Skeletal muscle tissue (tissue), 4 donors: ENCODE measurements around the gene MICAL2. TPM values are rescaled to one million over a fixed set of nuclear protein-coding genes. Genes with fewer than 3 reads are reported as not detected.

ENCODE experiments used
- H3K27ac ChIP-seq: one replicate; pipeline ENCODE4 v1.7.0; 2013; ENCODE audit warnings: mild to moderate bottlenecking, low read depth, low read length, inconsistent platforms
- H3K27me3 ChIP-seq, 3 donors: one replicate each; pipeline ENCODE4 v1.7.0; 2013; ENCODE audit warnings: low read length in 3 of 3; ENCODE audit not compliant: control insufficient read depth in 3 of 3, insufficient read depth in 3 of 3
- H3K36me3 ChIP-seq, 3 donors: one replicate each; pipeline ENCODE4 v1.7.0; 2013; ENCODE audit warnings: low read length in 3 of 3; ENCODE audit not compliant: control insufficient read depth in 3 of 3, insufficient read depth in 3 of 3
- H3K4me1 ChIP-seq, 3 donors: one replicate each; pipeline ENCODE4 v1.7.0; 2013; ENCODE audit warnings: low read length in 3 of 3, mild to moderate bottlenecking in 3 of 3; ENCODE audit not compliant: control insufficient read depth in 3 of 3, insufficient read depth in 3 of 3
- H3K4me3 ChIP-seq, 3 donors: one replicate each; pipeline ENCODE4 v1.7.0; 2013; ENCODE audit warnings: low read length in 3 of 3
- H3K9ac ChIP-seq, 3 donors: one replicate each; pipeline ENCODE4 v1.7.0; 2013; ENCODE audit warnings: low read length in 3 of 3, mild to moderate bottlenecking in 3 of 3, moderate library complexity in 2 of 3, low read depth in 1 of 3
- H3K9me3 ChIP-seq, 3 donors: one replicate each; pipeline ENCODE4 v1.7.0; 2013; ENCODE audit warnings: low read length in 3 of 3; ENCODE audit not compliant: control insufficient read depth in 3 of 3
- total RNA-seq: library from RNA; depleted of rRNA; stranded (reverse); fragments of >200 nt; gene quantifications from one replicate; pipeline ENCODE4 v1.2.3, GENCODE V29; 2014
- donor health status: Osteomylitis.

The MICAL2 gene
- total RNA-seq, 1 donor from 2014 or later, result 35.5 TPM

DNA sequence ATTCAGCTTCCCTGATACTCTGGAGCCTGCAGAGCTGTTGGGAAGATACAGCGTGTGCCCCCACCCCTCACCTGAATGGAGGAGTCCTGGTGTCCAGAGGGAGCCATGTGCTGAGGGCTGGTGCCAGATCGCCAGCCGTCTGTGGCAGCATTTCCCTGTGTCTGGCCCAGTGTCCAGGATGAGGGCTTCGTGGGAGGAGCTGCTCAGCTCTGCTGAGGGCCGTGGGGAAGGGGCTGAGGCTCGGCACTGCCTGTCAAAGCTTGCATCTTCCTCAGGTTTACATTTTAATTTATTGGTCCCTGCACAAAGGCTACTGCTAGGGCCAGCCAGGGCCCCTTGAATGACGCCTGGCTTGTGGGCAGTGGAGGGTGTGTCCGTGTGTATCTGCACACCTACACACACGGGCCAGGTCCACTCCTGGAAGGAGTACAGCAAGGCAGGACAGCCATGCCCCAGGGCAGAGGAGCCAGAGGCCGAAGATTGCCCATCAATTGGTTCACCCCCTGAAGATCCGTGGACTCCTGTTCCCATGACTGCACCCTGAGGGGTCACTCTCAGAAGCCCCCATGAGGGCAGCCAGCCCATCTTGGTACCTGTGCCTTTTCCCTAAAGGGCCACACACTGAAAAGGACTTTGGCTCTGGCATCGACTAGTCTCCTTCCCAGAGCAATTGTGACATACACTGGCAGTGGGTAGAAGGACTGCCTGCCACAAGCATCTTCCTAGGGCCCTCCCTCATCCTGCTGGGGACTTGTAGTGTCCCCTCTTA, 159.2 kb downstream of the MICAL2 start:
- Histone ChIP-seq H3K9me3 (no peaks in the 10 kb centered on the region), H3K27me3 (no peaks in the 10 kb centered on the region), H3K4me1 (peaks cover 0 to 2% (median 0%) of the 10 kb centered on the region in 3 donors), H3K36me3 (no peaks in the 10 kb centered on the region), H3K9ac (no peak overlapping the region), H3K27ac (no peak overlapping the region), H3K4me3 (no peak overlapping the region)

DNA sequence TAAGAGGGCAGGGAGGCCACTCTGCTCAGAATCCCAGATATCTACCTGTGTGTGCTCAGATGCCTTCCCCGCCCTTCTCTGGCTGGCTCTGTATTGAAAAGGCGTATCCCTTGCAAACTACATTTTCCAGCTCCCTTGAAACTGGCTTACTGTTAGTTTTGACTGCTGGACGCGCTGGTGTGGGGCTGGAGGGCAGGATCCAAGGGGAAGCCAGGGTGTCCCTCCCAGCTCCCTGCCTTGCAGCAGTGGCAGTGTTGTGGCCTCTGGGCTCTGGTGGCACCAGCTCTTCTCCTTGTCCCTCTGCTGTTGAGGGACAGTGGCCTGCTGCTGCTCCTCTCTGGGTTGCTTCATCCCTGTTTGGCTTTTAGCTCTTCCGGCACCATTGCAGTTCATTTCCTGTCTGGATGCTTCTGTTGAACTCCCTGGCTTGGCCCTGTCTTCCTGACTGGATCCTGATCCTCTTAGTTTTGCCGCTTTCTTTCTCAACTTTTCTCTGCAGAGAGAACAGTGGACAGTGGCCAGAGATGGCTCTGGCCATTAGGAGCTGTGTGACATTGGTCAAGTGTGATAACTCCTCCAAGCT, 159.9 kb downstream of the MICAL2 start:
- peaks cover 0 to 2% (median 0%) of the 10 kb centered on the region in 3 donors for H3K4me1 ChIP-seq
- H3K27ac ChIP-seq, result no peak overlapping the region
- H3K9ac ChIP-seq, result no peak overlapping the region
- H3K36me3 ChIP-seq, result no peaks in the 10 kb centered on the region
- H3K4me3 ChIP-seq, result no peak overlapping the region
- no peaks in the 10 kb centered on the region for H3K9me3 ChIP-seq
- no peaks in the 10 kb centered on the region for H3K27me3 ChIP-seq

DNA sequence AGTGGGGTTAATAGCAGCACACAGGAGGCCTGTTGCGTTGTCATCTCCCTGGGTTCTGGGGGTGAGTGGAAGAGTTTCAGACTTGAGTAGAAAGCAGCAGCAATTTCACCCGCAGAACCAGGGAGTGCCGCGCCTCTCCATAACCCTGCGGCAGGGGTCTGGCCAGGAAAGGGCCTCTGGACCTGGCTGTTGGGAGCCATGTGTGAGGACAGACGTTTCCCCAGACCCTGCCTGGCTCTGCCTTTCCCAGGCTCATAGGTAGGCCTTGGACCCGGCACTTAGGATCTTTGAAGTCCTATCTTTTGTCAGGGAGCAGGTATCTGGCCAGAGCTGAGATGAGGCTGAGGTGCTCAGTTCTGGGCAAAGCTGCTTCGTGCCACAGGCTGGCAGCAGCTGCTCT, 160.4 kb downstream of the MICAL2 start:
- no peaks in the 10 kb centered on the region for H3K27me3 ChIP-seq
- H3K27ac ChIP-seq, result no peak overlapping the region
- peaks cover 0 to 2% (median 0%) of the 10 kb centered on the region in 3 donors for H3K4me1 ChIP-seq
- no peaks in the 10 kb centered on the region for H3K9me3 ChIP-seq
- H3K4me3 ChIP-seq, result no peak overlapping the region
- H3K36me3 ChIP-seq, result no peaks in the 10 kb centered on the region
- H3K9ac ChIP-seq, result no peak overlapping the region

DNA sequence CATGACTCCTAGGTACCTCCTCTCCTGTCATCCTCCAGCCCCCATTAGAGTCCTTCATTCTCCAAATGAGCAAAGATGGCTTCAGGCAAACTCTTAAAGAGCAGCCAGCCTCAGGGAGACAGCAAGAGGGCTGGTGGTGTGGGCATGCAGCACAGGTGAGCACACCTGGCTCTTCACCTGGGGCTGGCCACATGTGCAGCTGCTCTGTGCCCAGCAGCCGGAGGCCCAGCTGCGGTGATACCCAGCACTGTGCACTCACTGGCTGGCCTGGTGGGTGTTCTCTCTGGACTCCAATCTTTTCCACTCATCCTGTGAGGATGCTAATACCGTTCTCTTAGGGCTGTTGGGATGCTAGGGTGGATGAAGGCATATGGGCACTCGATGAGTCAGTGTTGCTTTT, 160.9 kb downstream of the MICAL2 start:
- H3K4me1 ChIP-seq, result peaks cover 0 to 2% (median 0%) of the 10 kb centered on the region in 3 donors
- no peaks in the 10 kb centered on the region for H3K9me3 ChIP-seq
- no peak overlapping the region for H3K9ac ChIP-seq
- no peaks in the 10 kb centered on the region for H3K27me3 ChIP-seq
- no peak overlapping the region for H3K27ac ChIP-seq
- no peak overlapping the region for H3K4me3 ChIP-seq
- H3K36me3 ChIP-seq, result no peaks in the 10 kb centered on the region

GRCh38 chr11:12271826-12272366, 161.5 kb downstream of the MICAL2 start:
- Histone ChIP-seq H3K27me3 (no peaks in the 10 kb centered on the region), H3K9me3 (no peaks in the 10 kb centered on the region), H3K4me1 (peaks cover 0 to 2% (median 0%) of the 10 kb centered on the region in 3 donors), H3K27ac (no peak overlapping the region), H3K4me3 (no peak overlapping the region), H3K9ac (no peak overlapping the region), H3K36me3 (no peaks in the 10 kb centered on the region)

DNA sequence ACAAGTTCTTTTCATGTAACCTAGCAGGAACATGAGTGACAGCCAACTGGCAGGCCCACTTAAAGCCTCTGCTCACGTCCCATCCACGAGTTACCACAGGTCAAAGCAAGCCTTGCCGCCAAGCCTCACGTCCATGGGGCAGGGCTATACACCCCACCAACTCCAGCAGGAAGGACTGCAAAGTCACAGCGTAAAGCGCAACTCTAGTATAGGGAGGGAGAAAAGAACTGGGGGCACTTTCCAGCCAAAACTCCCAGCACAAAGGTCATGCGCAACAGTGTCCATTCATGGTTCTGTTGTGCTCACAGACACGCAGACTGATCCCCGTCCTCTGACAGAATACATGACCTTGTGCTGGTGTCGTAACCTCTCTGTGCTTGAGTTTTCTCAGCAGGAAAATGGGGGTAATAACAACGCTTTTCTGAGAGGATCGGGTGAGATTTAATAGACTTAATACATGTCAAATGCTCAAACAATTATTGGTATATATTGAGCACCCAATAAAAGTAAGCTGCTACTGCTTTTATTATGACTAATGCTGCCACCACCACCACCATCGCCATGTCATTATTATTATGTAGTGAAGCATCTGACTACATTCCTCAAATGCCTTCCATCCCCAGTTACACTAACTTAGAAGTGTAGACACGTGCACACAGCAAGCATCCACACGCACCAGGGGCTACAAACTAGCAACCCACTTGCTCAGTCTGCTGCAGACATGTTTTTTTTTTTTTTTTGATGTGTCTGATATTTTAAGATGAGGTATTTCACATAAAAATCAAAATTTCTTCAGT, 162.6 kb downstream of the MICAL2 start:
- Histone ChIP-seq H3K27ac (no peak overlapping the region), H3K36me3 (no peaks in the 10 kb centered on the region), H3K9ac (no peak overlapping the region), H3K27me3 (no peaks in the 10 kb centered on the region), H3K9me3 (no peaks in the 10 kb centered on the region), H3K4me3 (no peak overlapping the region), H3K4me1 (peaks cover 0 to 2% (median 0%) of the 10 kb centered on the region in 3 donors)

GRCh38 chr11:12273618-12273995, 163.2 kb downstream of the MICAL2 start:
- Histone ChIP-seq H3K27ac (no peak overlapping the region), H3K9me3 (no peaks in the 10 kb centered on the region), H3K36me3 (no peaks in the 10 kb centered on the region), H3K9ac (no peak overlapping the region), H3K4me1 (peaks cover 0 to 2% (median 0%) of the 10 kb centered on the region in 3 donors), H3K27me3 (no peaks in the 10 kb centered on the region), H3K4me3 (no peak overlapping the region)

DNA sequence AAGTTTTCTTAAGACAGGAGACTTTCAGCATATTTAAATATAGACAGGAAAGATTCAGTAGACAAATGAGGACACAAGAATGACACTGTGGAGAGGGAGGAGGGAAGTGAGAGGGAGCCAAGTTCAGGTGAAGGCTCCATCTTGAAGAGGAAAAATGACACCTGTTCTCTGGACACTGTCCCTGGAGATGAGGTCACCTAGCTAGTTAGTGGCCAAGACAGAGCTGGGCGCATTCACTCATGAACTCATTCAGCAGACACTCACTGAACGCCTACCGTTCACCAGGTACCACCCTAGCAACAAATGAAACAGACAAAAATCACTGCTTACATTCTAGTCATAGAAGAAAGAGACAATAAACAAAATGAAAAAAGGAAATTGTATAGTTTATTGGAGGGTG, 163.7 kb downstream of the MICAL2 start:
- Histone ChIP-seq H3K4me1 (peaks cover 0 to 2% (median 0%) of the 10 kb centered on the region in 3 donors), H3K27ac (no peak overlapping the region), H3K27me3 (no peaks in the 10 kb centered on the region), H3K36me3 (no peaks in the 10 kb centered on the region), H3K9ac (no peak overlapping the region), H3K4me3 (no peak overlapping the region), H3K9me3 (no peaks in the 10 kb centered on the region)

- no peak overlapping the region for H3K27ac ChIP-seq
- no peak overlapping the region for H3K9ac ChIP-seq
- H3K4me3 ChIP-seq, result no peak overlapping the region
- peaks cover 0 to 2% (median 0%) of the 10 kb centered on the region in 3 donors for H3K4me1 ChIP-seq
- H3K36me3 ChIP-seq, result no peaks in the 10 kb centered on the region
- H3K9me3 ChIP-seq, result no peaks in the 10 kb centered on the region
- H3K27me3 ChIP-seq, result no peaks in the 10 kb centered on the region
Measured at GRCh38 chr11:12274558-12275197, 164.3 kb downstream of the MICAL2 start.
